ENCODE data around the gene UGT2B7. TPM values are rescaled to one million over a fixed set of nuclear protein-coding genes. Genes with fewer than 3 reads are reported as not detected.
"Not testable (repeated sequence)": the region's sequence is repeated elsewhere in the genome, so short reads cannot be mapped to it uniquely, and the experiment has no call there.

UGT2B7 gene
- total RNA-seq, 2 experiments from 2014 or later, result not detected

DNA sequence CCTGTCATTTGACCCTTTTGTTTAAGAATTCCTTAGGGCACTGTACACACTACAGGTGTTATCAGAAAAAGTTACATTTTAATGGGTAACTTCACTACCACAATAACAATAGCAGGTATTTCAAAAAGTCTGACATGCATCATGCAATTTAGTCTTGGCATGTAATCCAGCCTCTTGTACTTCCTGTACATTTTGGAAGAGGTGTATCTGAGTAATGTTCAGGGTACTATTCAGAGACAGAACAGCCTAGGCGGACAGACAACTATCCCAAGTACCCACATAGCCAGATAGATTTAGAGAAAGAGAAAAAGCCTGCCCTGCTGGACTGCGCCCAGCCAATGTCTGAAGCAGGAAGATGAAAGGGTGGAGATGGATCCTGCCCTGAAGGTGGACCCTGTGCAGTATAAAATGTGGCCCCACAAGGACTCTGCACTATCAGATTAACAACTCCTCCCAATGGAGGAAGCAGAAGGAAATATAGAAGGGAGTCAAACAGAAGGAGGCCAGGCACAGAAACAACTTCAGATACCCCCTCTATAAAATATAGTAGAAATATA, 8.5 kb downstream of the UGT2B7 start:
- Mint-ChIP-seq H3K4me1 (no peaks in the 10 kb centered on the region), H3K4me3 (no peak overlapping the region), H3K27ac (no peak overlapping the region), H3K36me3 (no peaks in the 10 kb centered on the region), H3K9me3 (no peaks in the 10 kb centered on the region), H3K27me3 (no peaks in the 10 kb centered on the region)
- DNase-seq, result no peak

DNA sequence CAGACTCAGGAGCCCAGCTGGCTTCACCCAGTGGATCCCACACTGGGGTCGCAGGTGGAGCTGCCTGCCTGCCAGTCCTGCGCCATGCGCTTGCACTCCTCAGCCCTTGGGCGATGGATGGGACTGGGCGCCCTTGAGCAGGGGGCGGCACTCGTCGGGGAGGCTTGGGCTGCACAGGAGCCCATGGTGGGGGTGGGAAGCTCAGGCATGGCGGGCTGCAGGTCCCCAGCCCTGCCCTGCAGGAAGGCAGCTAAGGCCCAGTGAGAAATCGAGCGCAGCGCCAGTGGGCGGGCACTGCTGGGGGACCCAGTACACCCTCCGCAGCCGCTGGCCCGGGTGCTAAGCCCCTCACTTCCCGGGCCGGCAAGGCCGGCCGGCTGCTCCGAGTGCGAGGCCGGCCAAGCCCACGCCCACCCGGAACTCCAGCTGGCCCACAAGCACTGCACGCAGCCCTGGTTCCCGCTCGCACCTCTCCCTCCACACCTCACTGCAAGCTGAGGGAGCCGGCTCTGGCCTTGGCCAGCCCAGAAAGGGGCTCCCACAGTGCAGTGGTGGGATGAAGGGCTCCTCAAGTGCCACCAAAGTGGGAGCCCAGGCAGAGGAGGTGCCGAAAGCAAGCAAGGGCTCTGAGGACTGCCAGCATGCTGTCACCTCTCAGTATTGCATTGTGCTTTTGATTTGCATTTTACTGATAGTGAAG, 19.0 kb downstream of the UGT2B7 start:
- H3K36me3 Mint-ChIP-seq, H3K9me3 Mint-ChIP-seq, H3K4me3 Mint-ChIP-seq, DNase-seq, H3K4me1 Mint-ChIP-seq, H3K27ac Mint-ChIP-seq: not testable (repeated sequence)
- peaks cover 12% of the 10 kb centered on the region for H3K27me3 Mint-ChIP-seq

DNA sequence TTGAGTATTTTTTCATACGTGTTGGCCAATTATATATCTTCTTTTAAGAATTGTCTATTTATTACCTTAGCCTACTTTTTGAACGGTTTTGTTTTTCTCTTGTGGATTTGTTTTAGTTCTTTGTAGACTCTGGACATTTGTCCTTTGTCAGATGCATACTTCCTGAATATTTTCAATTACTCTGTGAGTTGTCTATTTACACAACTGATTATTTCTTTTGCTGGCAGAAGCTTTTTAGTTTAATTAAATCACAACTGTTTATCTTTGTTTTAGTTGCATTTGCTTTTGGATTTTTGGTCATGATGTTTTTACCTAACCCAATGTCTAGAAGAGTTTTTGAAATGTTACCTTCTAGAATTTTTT, 19.6 kb downstream of the UGT2B7 start:
- Mint-ChIP-seq H3K27ac (no peak overlapping the region), H3K4me1 (no peaks in the 10 kb centered on the region), H3K36me3 (no peaks in the 10 kb centered on the region), H3K9me3 (no peaks in the 10 kb centered on the region), H3K27me3 (peaks cover 12% of the 10 kb centered on the region), H3K4me3 (no peak overlapping the region)
- no peak for DNase-seq

DNA sequence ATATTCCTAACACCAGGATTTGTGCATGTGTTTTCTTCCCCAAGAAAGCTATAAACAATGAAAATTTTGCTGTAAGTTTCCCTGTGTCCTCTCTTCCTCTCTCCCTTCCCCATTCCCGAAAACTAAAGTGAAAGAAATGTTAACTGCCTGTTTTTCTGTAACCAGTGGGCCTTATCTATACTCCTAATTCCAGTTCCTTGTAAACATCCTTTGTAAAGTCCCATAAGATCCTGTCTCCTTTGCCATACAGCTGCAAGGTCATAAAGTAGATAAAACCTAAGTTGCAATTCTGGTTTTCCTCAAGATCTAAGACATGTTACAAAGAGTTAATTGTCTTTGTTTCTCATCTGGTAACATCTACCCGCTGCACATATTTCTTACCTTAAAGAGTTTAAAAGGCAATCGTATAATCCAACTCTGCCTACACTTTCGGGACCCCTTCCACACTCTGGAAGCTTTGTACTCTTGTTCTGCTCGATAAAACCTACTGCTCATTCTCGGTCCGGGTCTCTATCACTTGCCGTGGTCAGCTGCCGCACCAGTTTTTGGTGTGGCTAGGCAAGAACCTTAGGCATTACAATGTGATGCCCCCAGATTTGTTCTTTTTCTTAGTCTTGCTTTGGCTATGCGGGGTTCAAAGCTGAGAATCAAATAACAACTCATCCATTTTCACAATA, 20.5 kb downstream of the UGT2B7 start:
- H3K27me3 Mint-ChIP-seq, result peaks cover 12% of the 10 kb centered on the region
- no peaks in the 10 kb centered on the region for H3K9me3 Mint-ChIP-seq
- no peak overlapping the region for H3K4me3 Mint-ChIP-seq
- no peak overlapping the region for H3K27ac Mint-ChIP-seq
- DNase-seq, result no peak
- no peaks in the 10 kb centered on the region for H3K4me1 Mint-ChIP-seq
- no peaks in the 10 kb centered on the region for H3K36me3 Mint-ChIP-seq

DNA sequence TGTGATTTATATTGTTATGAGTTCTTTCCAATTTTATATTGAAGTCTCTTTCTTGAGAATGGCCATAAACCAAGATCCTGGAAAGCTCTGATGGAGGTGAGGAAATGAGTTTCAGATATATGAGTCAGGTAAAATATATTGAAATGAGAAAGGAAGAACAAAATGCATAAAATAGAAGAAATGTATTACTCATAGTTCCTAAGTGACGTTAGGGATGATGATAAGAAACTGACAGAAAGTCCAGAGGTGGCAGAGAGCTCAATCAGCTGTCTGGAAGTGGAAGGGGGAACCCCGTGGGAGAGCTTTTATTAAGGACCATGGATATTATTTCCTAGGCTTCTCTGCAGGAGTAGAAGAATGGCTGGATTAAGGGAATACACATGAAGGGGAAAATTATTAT, 24.6 kb downstream of the UGT2B7 start:
- DNase-seq, result no peak
- H3K4me3 Mint-ChIP-seq, result no peak overlapping the region
- H3K4me1 Mint-ChIP-seq, result no peaks in the 10 kb centered on the region
- H3K27me3 Mint-ChIP-seq, result peaks cover 12% of the 10 kb centered on the region
- no peaks in the 10 kb centered on the region for H3K36me3 Mint-ChIP-seq
- H3K27ac Mint-ChIP-seq, result no peak overlapping the region
- no peaks in the 10 kb centered on the region for H3K9me3 Mint-ChIP-seq

DNA sequence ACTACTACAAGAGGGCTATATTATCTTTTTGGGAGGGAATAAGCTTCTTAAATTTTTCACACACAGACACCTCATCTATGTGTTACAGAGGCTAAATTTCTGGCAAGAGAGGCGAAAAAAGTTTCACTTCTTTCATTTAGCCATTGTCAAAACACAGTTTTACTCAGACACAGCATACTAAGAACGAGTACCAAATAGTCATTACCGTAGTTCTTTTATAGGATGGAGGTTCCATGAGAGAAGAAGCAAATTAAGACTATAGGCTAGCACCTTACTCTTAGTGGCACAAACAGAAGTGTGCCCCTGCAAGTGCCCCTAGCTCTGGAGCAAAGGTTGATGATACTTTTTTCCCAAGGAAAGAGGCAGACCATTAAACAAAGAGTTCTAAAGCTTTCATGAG, 26.2 kb downstream of the UGT2B7 start:
- Mint-ChIP-seq H3K27me3 (no peaks in the 10 kb centered on the region), H3K4me3 (no peak overlapping the region)

DNA sequence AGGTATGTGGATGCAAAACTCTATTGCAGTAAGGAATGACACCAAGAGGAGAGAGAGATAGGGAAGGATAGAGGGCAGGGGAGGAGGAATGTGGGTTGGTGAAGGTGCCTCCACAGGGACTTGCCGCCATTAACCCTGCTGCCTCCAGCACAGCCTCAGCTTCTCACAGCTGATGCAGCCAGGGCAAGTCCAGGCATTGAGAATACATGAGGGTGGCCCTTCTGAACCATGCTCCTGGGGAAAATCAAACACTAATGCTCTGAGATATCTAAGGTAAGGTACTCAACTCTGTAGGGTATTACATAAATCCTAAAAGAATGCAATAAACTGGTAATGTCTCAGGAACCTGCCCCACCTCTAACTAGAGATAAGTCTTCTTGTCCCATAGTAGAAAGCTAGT, 28.7 kb downstream of the UGT2B7 start:
- H3K4me1 Mint-ChIP-seq, result no peaks in the 10 kb centered on the region
- H3K4me3 Mint-ChIP-seq, result no peak overlapping the region
- H3K27me3 Mint-ChIP-seq, result no peaks in the 10 kb centered on the region
- H3K27ac Mint-ChIP-seq, result no peak overlapping the region
- H3K36me3 Mint-ChIP-seq, result no peaks in the 10 kb centered on the region
- H3K9me3 Mint-ChIP-seq, result no peaks in the 10 kb centered on the region
- DNase-seq, result no peak

More for the DNA sequence above, 26.2 kb downstream of the UGT2B7 start:
- Mint-ChIP-seq H3K9me3 (no peaks in the 10 kb centered on the region), H3K27ac (no peak overlapping the region), H3K36me3 (no peaks in the 10 kb centered on the region), H3K4me1 (no peaks in the 10 kb centered on the region)
- DNase-seq, result no peak

DNA sequence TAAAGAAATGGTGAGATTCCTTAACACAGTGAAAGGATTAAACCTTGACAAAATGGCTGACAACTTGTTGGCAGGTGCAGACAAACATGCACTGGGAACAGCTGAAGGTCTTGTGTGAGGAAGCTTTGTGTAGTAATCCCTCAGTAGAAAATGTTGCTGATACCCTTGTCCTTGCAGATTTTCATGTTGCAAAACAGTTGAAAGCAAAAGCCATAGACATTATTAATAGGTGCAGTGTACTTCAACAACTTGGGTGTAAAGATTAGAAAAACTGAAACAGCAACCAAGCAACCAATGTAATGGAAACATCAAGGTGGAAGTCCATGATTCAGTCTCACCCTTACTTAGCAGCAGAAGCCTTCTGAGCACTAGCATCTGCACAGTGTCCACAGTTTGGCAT, 29.8 kb downstream of the UGT2B7 start:
- H3K4me1 Mint-ChIP-seq, result no peaks in the 10 kb centered on the region
- no peaks in the 10 kb centered on the region for H3K36me3 Mint-ChIP-seq
- no peak overlapping the region for H3K4me3 Mint-ChIP-seq
- H3K27ac Mint-ChIP-seq, result no peak overlapping the region
- no peaks in the 10 kb centered on the region for H3K9me3 Mint-ChIP-seq
- no peaks in the 10 kb centered on the region for H3K27me3 Mint-ChIP-seq
- no peak for DNase-seq

DNA sequence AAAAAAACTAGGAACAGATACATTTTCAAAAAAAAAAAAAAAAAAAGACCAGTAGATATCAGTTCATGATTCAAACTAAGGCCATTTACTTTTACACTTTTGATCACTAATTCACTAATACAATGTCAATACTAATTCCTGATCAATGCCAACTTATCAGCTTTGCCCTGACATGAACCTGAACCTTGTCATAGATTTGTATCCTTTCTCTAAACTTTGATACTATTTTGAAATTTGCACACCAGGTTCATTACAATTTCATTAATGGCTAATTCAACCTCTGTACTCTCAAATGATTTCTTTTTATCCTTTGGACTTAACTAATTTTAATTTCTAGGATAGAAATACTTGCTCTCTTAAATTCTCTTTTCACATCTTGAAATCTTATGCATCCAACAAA, 37.7 kb downstream of the UGT2B7 start:
- Mint-ChIP-seq H3K9me3 (no peaks in the 10 kb centered on the region), H3K4me1 (no peaks in the 10 kb centered on the region), H3K4me3 (no peak overlapping the region), H3K27me3 (no peaks in the 10 kb centered on the region), H3K27ac (no peak overlapping the region), H3K36me3 (no peaks in the 10 kb centered on the region)
- no peak for DNase-seq

DNA sequence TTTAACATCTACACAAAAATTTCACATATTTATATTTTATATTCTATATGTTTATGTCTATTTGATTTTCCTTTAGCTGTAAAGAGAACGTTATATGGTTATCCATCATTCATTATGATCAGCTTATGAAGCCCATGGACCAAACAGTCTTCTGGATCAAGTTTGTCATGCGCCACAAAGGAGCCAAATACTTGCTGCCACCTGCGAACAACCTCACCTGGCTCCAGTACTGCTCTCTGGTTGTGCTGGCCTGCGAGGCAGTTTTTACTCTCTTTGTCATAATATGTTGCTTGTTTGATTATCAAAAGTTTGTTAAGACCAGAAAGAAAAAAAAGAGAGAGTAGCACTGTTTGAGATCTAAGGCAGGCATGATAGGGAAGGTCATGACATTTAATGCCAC, 38.2 kb downstream of the UGT2B7 start:
- H3K36me3 Mint-ChIP-seq, result no peaks in the 10 kb centered on the region
- H3K27ac Mint-ChIP-seq, result no peak overlapping the region
- H3K4me3 Mint-ChIP-seq, result no peak overlapping the region
- H3K4me1 Mint-ChIP-seq, result no peaks in the 10 kb centered on the region
- no peaks in the 10 kb centered on the region for H3K9me3 Mint-ChIP-seq
- H3K27me3 Mint-ChIP-seq, result no peaks in the 10 kb centered on the region
- no peak for DNase-seq

DNA sequence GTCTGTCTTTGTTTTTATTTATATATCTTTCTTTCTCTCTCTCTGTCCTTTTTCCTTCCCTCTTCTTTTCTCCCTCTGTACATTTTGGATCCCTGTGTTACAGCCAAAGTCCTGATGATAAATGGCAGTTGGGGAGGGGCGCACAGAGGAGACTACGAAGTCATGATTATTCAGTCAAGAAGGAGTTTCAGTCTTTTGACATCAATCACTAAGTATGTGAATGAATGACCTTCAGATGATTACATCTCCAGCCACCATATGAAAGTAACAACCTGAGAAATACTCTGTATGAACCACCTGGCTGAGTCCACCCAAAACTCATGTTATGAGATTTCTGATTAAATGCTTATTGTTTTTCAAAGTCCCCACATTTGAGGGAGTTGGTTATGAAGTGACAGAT, 45.0 kb downstream of the UGT2B7 start:
- H3K27me3 Mint-ChIP-seq, result no peaks in the 10 kb centered on the region

DNA sequence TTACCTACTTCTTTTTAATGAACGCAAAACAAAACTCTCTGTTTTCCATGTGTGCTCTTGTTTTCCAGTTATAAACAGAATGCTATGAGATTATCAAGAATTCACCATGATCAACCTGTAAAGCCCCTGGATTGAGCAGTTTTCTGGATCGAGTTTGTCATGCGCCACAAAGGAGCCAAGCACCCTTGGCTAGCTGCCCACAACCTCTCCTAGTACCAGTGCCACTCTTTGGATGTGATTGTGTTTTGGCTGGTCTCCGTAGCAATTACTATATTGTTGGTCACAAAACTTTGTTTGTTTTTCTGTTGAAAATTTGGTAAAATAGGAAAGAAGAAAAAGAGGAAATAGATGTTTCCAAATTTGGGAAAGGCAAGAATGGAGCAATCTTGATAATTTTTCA, 51.1 kb downstream of the UGT2B7 start:
- Mint-ChIP-seq H3K27ac (no peak overlapping the region), H3K9me3 (no peaks in the 10 kb centered on the region), H3K4me1 (no peaks in the 10 kb centered on the region), H3K27me3 (no peaks in the 10 kb centered on the region), H3K36me3 (no peaks in the 10 kb centered on the region), H3K4me3 (no peak overlapping the region)
- no peak for DNase-seq

More for the DNA sequence above, 45.0 kb downstream of the UGT2B7 start:
- Mint-ChIP-seq H3K27ac (no peak overlapping the region), H3K36me3 (no peaks in the 10 kb centered on the region), H3K4me1 (no peaks in the 10 kb centered on the region), H3K4me3 (no peak overlapping the region), H3K9me3 (no peaks in the 10 kb centered on the region)
- no peak for DNase-seq

DNA sequence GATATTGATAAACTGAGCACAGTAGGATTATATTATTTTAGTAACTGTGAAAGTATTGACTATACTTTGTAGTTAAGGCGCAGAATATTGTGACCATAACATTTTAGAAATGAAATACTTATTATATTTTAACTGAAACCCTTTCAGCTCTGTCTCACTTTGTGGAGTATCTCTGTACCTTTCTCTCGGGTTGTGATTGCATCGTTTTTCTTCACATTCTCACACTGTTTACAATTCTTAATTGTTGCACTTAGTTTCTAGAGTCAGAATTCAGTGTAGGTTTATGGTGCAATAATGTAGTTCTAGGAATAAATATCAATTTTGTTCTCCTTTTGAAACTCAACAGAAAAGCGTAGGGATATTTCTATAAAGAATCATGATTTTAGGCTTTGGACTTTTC, 57.7 kb downstream of the UGT2B7 start:
- H3K9me3 Mint-ChIP-seq, result no peaks in the 10 kb centered on the region
- H3K27ac Mint-ChIP-seq, result no peak overlapping the region

DNA sequence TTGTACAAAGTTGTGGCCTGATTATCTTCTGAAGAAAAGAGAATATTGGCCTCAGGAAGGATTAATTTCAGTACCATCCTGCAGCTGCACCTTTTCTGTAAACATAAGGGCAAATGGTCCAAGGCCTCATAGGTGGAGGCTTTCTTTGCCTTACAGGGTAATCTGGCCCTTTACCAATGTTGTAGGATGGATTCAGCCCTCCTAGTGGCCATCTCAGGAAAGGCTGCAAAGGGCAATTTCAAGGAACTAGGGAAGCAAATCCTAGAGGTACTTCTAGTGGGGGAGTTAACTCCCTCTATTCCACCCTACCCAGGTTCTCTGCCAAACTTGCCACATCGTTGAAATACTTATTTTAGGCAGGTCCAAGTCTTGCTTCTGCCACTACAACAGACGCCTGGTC, 60.6 kb downstream of the UGT2B7 start:
- Mint-ChIP-seq H3K27me3 (no peaks in the 10 kb centered on the region), H3K36me3 (no peaks in the 10 kb centered on the region), H3K27ac (no peak overlapping the region), H3K4me3 (no peak overlapping the region), H3K9me3 (no peaks in the 10 kb centered on the region), H3K4me1 (no peaks in the 10 kb centered on the region)
- DNase-seq, result no peak

More for the DNA sequence above, 57.7 kb downstream of the UGT2B7 start:
- Mint-ChIP-seq H3K4me3 (no peak overlapping the region), H3K27me3 (no peaks in the 10 kb centered on the region), H3K36me3 (no peaks in the 10 kb centered on the region), H3K4me1 (no peaks in the 10 kb centered on the region)
- DNase-seq, result no peak
